GM12891 (cell line): ENCODE data around the gene SLITRK5. TPM values are rescaled to one million over a fixed set of nuclear protein-coding genes. Genes with fewer than 3 reads are reported as not detected.

ENCODE experiments used
- DNase-seq: peaks from one replicate; pipeline ENCODE4 v3.0.0; 2011; ENCODE audit warnings: low spot score; ENCODE audit not compliant: insufficient read length
- FAIRE-seq: peaks from 2 replicates; lab custom pipeline; 2011; peaks lifted over from hg19 to GRCh38; lab: Jason Lieb, UNC
- PAX5 ChIP-seq: IDR thresholded peaks from 2 replicates; pipeline ENCODE4 v1.6.1; 2011; ENCODE audit warnings: low read length, moderate library complexity, mild to moderate bottlenecking; ENCODE audit not compliant: insufficient read depth, severe bottlenecking
- POLR2A ChIP-seq: IDR thresholded peaks from 2 replicates; pipeline ENCODE4 v1.6.1; 2011; ENCODE audit warnings: low read depth, low read length, control low read depth
- POLR2AphosphoS5 ChIP-seq: IDR thresholded peaks from 2 replicates; pipeline ENCODE4 v1.6.1; 2011; ENCODE audit warnings: low read depth, low read length, control low read depth
- POU2F2 ChIP-seq: IDR thresholded peaks from 2 replicates; pipeline ENCODE4 v1.6.1; 2011; ENCODE audit warnings: low read depth, mild to moderate bottlenecking, control low read depth, low read length, moderate library complexity
- SPI1 ChIP-seq: IDR thresholded peaks from 2 replicates; pipeline ENCODE4 v1.6.1; 2011; ENCODE audit warnings: low read depth, low read length, control low read depth
- TAF1 ChIP-seq: IDR thresholded peaks from 2 replicates; pipeline ENCODE4 v1.6.1; 2011; ENCODE audit warnings: low read depth, low read length, control low read depth
- polyA plus RNA-seq: library from polyadenylated mRNA; unstranded; fragments of >200 nt; gene quantifications from one replicate; pipeline ENCODE4 v1.2.1, GENCODE V29; 2012; ENCODE audit warnings: low read depth, missing spikeins, inconsistent platforms; ENCODE audit not compliant: missing spikeins

SLITRK5 gene
- polyA plus RNA-seq = not detected

DNA sequence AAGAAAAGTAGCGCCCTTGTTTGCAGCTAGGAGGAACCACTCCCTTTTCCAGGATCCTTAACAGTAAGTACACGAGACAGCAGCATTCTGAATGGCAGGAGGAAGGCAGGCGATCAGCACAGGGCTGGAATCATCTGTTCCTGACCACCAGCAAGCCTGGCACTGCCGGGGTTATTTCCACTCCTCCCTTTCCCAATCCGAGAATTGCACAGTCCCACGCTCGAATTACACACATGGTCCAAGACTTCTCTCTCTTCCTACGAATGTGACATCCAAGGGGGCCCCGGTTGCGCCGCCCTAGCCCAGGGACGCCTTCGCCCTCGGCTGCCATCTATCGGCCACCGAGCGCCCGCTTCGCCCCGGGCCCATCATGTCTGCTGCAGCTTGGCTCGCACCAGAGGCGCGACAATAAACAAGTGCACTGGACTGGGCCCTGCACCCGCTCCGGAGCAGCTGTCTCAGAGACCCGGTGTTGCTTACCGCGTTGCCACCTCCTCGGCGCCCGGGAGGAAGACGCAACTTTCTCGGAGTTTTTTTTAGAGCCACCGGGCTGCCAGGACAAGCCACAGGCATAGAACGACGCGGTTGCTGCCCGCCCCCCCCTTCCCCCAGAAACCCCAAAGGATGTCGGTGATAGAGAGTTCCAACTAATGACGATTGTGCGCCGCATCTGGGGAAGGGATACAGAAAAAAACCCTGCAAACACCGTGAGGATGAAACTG is at the start of gene SLITRK5:
Gene SLITRK5, plus strand, starts transcription at position 341 of the 722 bp plus-strand sequence. CDS start 4,018 bp downstream, outside the sequence.
- FAIRE-seq = peak; percentile 65
- TF ChIP-seq POU2F2 (no peak), TAF1 (no peak), PAX5 (no peak), SPI1 (no peak), POLR2A (no peak), POLR2AphosphoS5 (no peak)
- DNase-seq = peak; percentile 60

DNA sequence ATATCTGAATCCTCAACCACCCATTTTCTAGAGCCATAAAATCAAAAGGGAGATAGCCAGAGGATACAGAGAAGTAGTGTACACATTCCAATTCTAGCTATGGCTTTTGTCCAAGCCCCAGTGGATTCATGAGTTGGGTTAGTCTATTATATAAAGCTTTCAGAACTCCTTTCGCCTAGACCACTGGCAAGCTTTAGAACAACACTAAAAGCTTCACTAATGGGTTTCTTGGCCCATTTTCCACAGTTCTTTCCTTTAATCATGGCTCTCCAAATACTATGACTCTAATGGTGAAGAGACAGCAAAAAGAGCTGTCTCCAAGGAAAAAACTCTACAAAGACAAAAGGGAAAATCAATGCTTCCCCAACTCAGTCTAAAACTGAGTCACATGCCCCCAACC is 48.2 kb upstream of the SLITRK5 start:
- DNase-seq (no peak), FAIRE-seq (no peak)
- TF ChIP-seq POLR2A (no peak), TAF1 (no peak), POU2F2 (no peak), PAX5 (no peak), SPI1 (no peak), POLR2AphosphoS5 (no peak)

GRCh38 chr13:87656306-87656705 is 14.9 kb upstream of the SLITRK5 start:
- no peak for FAIRE-seq
- no peak for DNase-seq
- TF ChIP-seq POLR2A = no peak
- no peak for TF ChIP-seq SPI1
- TF ChIP-seq PAX5 = no peak
- no peak for TF ChIP-seq TAF1
- no peak for TF ChIP-seq POU2F2
- no peak for TF ChIP-seq POLR2AphosphoS5

- TF ChIP-seq POU2F2 (no peak), PAX5 (no peak), SPI1 (no peak), TAF1 (no peak), POLR2A (no peak), POLR2AphosphoS5 (no peak)
- FAIRE-seq = no peak
- DNase-seq = no peak
Observed at GRCh38 chr13:87661471-87661870, 9.7 kb upstream of the SLITRK5 start.

DNA sequence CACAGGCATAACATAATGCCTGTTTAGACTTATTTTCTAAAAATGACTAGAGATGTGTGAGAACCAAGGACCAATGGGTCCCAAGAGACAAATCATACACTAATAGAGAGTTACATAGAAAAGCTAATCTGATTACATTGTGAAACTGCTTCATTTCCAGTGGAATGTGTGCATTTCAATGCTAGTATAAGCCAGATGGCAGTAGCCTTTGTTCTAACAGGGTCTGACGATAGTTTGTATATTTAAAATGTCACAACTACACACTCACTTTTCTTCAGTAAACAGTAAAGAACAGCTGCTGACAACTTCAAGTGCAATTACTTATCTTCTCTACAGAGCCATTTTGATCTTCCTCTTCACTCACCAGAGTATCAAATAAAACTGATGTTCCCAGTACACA is 4.3 kb upstream of the SLITRK5 start:
- FAIRE-seq = no peak
- DNase-seq = no peak
- TF ChIP-seq POLR2AphosphoS5 (no peak), POU2F2 (no peak), POLR2A (no peak), PAX5 (no peak), SPI1 (no peak), TAF1 (no peak)

DNA sequence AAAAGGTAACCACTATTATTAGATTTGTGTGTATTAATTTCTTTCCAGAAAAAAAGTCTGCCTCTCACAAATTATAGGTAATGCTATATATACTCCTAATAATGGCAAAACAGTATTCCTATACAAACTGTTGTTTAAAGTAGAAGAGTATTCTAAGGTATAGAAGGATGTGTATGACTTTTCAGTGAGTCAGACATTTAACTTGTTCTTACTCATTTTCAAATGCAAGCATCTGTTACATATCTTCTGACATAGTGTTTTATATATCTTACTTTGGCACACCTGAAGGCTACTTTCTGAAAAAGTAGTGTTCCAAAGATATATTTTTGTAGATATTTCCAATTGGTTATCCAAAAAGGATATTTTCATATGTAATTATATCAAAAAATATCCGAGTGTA is 3.5 kb upstream of the SLITRK5 start:
- no peak for FAIRE-seq
- no peak for TF ChIP-seq SPI1
- no peak for TF ChIP-seq POLR2AphosphoS5
- TF ChIP-seq PAX5 = no peak
- TF ChIP-seq POLR2A = no peak
- TF ChIP-seq POU2F2 = no peak
- TF ChIP-seq TAF1 = no peak
- no peak for DNase-seq

DNA sequence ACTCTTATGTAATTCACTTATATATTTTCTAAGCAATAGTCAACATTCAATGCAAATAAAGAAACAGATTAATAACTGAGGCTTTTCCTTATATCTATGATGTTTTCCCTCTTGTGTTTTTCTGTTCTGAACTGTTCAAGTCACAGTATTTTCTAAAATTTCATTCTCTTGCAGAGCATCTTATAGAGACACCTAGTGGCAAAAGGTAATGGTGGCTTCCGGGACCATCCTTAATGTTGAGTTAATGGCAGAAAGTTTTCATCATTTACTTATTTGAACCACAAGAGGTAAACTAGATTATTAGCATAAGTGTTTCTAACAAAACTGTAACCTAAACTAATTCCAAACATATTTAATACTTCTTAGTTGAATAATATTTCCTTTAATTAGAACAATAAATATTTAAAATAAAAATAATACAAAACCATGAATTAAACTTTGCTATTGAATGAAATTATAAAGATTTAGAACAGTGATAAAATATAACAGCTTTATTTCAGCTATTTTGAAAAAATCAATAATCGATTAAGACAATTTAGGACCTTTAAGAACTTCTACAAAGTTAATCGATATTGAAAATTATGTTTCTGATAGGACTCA is 1.7 kb upstream of the SLITRK5 start:
- FAIRE-seq (no peak), DNase-seq (no peak)

GRCh38 chr13:87671753-87672605 is 808 bp downstream of the SLITRK5 start:
- TF ChIP-seq PAX5 (no peak), POU2F2 (no peak), SPI1 (no peak), POLR2A (no peak), TAF1 (no peak), POLR2AphosphoS5 (no peak)
- FAIRE-seq = no peak
- no peak for DNase-seq

More for the DNA sequence above, 1.7 kb upstream of the SLITRK5 start:
- TF ChIP-seq POU2F2 = no peak
- no peak for TF ChIP-seq POLR2AphosphoS5
- TF ChIP-seq SPI1 = no peak
- TF ChIP-seq TAF1 = no peak
